Upper lobe of right lung (tissue), 1 donor: ENCODE results near the gene ARSB. TPM values are rescaled to one million over a fixed set of nuclear protein-coding genes. Genes with fewer than 3 reads are reported as not detected.

Experiments
- ATAC-seq: fragments of 200-7000 bp; cut with Tn5 transposase; one replicate; pipeline ENCODE4 v1.9.1; 2020; ENCODE audit warnings: mild to moderate bottlenecking, moderate library complexity
- DNase-seq: peaks from one replicate; pipeline ENCODE4 v3.0.0-alpha.2; 2020
- H3K27ac ChIP-seq: fragments of 200-600 bp; one replicate; pipeline ENCODE4 v1.8.0; 2022
- H3K27me3 ChIP-seq: fragments of 200-600 bp; one replicate; pipeline ENCODE4 v1.8.0; 2022; ENCODE audit warnings: mild to moderate bottlenecking
- H3K36me3 ChIP-seq: fragments of 200-600 bp; one replicate; pipeline ENCODE4 v1.8.0; 2022
- H3K4me1 ChIP-seq: fragments of 200-600 bp; one replicate; pipeline ENCODE4 v1.8.0; 2022
- H3K4me3 ChIP-seq: fragments of 200-600 bp; one replicate; pipeline ENCODE4 v1.8.0; 2022; ENCODE audit warnings: mild to moderate bottlenecking
- H3K9me3 ChIP-seq: fragments of 200-600 bp; one replicate; pipeline ENCODE4 v1.8.0; 2022
- CTCF ChIP-seq: fragments of 200-600 bp; IDR thresholded peaks from one replicate; pipeline ENCODE4 v1.8.0; 2022; ENCODE audit warnings: antibody characterized with exemption
- intact Hi-C: fragments of 100-400 bp; cut with DNase I; formaldehyde crosslinking; loops from one replicate; pipeline ENCODE4 v1.11.0; 2022
- total RNA-seq: library from RNA; stranded (reverse); fragmentation: NEBNext Ultra II Directional; extraction: Animal tissue kit (Norgen Biotek cat#: 25700); gene quantifications from one replicate; pipeline ENCODE4 v1.2.1, GENCODE V29; 2021
- donor health status: DM: no; HTN: yes; CAD: no; lungs with severe emphysema.

ARSB gene
- total RNA-seq, 1 donor from 2014 or later = 15.8 TPM

- no peaks in the 10 kb centered on the region for H3K9me3 ChIP-seq
- H3K36me3 ChIP-seq = peaks cover 8% of the 10 kb centered on the region
- ATAC-seq (no peak), DNase-seq (no peak)
- H3K27ac ChIP-seq = no peak overlapping the region
- no peaks in the 10 kb centered on the region for H3K27me3 ChIP-seq
- no peak for TF ChIP-seq CTCF
- intact Hi-C loops = no loop called here
- H3K4me3 ChIP-seq = no peak overlapping the region
- no peaks in the 10 kb centered on the region for H3K4me1 ChIP-seq
Measured at GRCh38 chr5:78961743-78962142, 23.4 kb downstream of the ARSB start.

GRCh38 chr5:78959767-78960166 is 25.3 kb downstream of the ARSB start:
- Histone ChIP-seq H3K36me3 (peaks cover 8% of the 10 kb centered on the region), H3K4me3 (no peak overlapping the region), H3K4me1 (no peaks in the 10 kb centered on the region), H3K27me3 (no peaks in the 10 kb centered on the region), H3K27ac (no peak overlapping the region), H3K9me3 (no peaks in the 10 kb centered on the region)
- no peak for TF ChIP-seq CTCF
- no peak for DNase-seq
- no peak for ATAC-seq
- intact Hi-C loops = no loop called here

- no peaks in the 10 kb centered on the region for H3K4me1 ChIP-seq
- H3K4me3 ChIP-seq = no peak overlapping the region
- H3K27ac ChIP-seq = no peak overlapping the region
- no peaks in the 10 kb centered on the region for H3K9me3 ChIP-seq
- ATAC-seq (no peak), DNase-seq (no peak)
- H3K27me3 ChIP-seq = no peaks in the 10 kb centered on the region
- peaks cover 5% of the 10 kb centered on the region for H3K36me3 ChIP-seq
- intact Hi-C loops = no loop called here
- TF ChIP-seq CTCF = no peak
Measured at GRCh38 chr5:78958672-78959445, 26.3 kb downstream of the ARSB start.

- H3K4me1 ChIP-seq = no peaks in the 10 kb centered on the region
- no peaks in the 10 kb centered on the region for H3K27me3 ChIP-seq
- H3K4me3 ChIP-seq = no peak overlapping the region
- ATAC-seq (no peak), DNase-seq (no peak)
- intact Hi-C loops = no loop called here
- no peaks in the 10 kb centered on the region for H3K9me3 ChIP-seq
- no peaks in the 10 kb centered on the region for H3K36me3 ChIP-seq
- no peak overlapping the region for H3K27ac ChIP-seq
- no peak for TF ChIP-seq CTCF
Measured at GRCh38 chr5:78956901-78957300, 28.2 kb downstream of the ARSB start.

- Histone ChIP-seq H3K27ac (no peak overlapping the region), H3K9me3 (no peaks in the 10 kb centered on the region), H3K4me1 (no peaks in the 10 kb centered on the region), H3K36me3 (no peaks in the 10 kb centered on the region), H3K4me3 (no peak overlapping the region), H3K27me3 (no peaks in the 10 kb centered on the region)
- intact Hi-C loops = no loop called here
- DNase-seq (no peak), ATAC-seq (no peak)
- no peak for TF ChIP-seq CTCF
Measured at GRCh38 chr5:78953092-78953800, 31.9 kb downstream of the ARSB start.
